Mucosa of gallbladder (tissue), 1 donor: ENCODE measurements around the gene KDM4C. TPM values are rescaled to one million over a fixed set of nuclear protein-coding genes. Genes with fewer than 3 reads are reported as not detected.
"Not testable (repeated sequence)": the region's sequence is repeated elsewhere in the genome, so short reads cannot be mapped to it uniquely, and the experiment has no call there.

ENCODE experiments used
- DNase-seq: peaks from one replicate; pipeline ENCODE4 v3.0.0-alpha.2; 2020; ENCODE audit warnings: low spot score
- total RNA-seq: library from RNA; stranded (reverse); gene quantifications from one replicate; pipeline ENCODE4 v1.2.1, GENCODE V29; 2021
- donor health status: DM: no; HTN: no; CAD: no.

Gene KDM4C
- total RNA-seq, 1 donor from 2014 or later: 43.1 TPM

DNA sequence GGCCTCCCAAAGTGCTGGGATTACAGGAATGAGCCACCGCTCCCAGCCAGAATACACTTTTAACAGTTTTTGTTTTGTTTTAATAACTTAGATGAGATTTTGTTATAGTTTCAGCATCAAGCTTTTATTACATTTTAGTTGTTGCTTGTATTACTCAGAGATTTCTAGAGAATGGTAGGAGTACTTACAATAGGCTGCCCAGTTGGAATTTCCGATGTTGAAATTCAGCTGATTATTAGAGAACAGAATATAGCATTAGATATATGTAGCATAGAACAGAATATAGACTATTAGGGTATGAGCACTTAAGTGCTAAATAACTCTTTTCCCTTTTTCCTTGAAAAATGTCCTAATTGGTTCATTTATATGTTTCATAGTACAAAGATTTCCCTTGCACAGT lies 6.2 kb downstream of the KDM4C start:
- no peak for DNase-seq

DNA sequence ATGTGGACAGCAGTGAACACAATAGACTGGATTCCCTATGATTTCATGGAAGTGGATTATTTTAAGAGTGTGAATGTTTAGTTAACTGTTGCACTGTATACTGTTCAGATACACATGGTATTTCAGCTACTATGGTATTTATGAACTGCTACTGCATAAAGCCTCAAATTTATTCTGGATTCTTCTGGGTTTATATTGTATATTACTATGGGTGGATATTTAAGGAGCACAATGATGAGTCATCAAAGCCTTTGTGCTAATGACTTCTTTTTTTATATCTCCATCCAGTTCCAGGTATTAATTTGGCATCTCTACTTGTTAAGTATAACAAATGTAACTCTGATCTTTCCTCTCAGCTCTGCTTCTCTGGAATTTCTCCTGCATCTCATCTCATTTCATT lies 6.8 kb downstream of the KDM4C start:
- no peak for DNase-seq

DNA sequence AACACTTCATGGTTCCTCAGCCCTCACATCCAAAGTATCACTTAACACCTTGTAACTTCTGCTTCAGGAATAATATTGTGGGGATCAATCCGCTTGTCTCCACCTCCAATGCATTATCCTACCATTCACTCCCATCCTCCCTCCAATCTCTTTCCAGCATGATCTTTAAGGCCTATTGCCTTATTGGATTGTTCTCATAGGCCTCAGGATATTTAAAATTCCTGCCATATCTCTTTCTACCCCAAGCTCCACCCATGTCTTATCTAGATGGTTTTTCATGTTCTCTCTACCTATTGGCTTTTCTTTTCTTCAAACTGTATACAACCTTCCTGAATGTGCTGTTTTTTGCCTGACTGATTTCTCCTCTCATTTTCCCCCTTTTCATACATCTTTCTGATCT lies 7.2 kb downstream of the KDM4C start:
- DNase-seq: no peak

DNA sequence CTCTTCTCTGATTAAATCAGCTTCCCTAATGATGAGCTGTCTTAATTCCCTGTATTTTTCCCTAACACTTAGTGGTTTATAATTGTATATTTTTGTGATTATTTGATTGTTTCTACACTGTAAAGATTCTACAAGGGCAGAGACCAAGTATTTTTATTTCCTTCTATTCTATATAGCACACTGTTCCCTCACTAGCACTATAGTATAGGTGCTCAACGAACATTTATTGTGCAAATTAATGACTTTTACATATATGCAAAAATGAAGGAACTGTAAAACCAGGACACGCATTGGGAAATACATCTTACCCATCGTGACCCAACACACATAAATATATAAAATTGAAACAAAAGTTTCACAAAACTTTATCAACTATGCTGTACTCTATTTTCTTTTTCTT lies 7.6 kb downstream of the KDM4C start:
- DNase-seq: no peak

DNA sequence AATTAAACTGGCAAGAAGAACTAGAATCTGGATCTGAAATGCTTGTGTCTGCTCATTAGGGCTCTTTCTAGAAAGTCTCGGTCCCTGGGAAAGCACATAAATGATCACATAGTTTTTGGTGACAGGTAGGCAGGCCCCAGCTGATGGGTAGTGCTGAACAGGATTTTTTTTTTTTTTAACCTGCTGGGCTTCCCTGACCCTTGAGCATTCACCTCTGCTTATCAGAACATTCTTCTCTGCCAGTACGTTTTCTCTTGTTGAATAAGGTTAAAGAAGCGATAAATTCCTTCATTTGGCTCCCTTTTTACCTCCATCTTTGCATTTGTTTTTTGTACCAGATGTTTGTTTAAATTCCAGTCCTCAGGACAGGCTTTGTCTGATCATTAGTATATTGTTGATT lies 8.8 kb downstream of the KDM4C start:
- no peak for DNase-seq

DNA sequence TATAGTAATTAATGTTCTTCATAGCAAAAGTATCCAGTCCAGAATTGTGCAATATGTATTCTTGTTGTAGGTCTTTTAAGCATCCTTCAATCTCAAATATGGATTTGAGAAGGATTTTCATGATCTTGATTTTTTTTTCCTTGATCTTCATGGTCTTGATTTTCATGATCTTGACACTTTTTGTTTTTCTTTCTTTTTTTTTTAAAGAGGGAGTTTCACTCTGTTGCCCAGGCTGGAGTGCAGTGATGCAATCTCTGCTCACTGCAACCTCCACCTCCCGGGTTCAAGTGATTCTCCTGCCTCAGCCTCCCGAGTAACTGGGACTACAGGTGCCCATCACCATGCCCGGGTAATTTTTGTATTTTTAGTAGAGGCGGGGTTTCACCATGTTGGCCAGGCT lies 10.8 kb downstream of the KDM4C start:
- DNase-seq: not testable (repeated sequence)

DNA sequence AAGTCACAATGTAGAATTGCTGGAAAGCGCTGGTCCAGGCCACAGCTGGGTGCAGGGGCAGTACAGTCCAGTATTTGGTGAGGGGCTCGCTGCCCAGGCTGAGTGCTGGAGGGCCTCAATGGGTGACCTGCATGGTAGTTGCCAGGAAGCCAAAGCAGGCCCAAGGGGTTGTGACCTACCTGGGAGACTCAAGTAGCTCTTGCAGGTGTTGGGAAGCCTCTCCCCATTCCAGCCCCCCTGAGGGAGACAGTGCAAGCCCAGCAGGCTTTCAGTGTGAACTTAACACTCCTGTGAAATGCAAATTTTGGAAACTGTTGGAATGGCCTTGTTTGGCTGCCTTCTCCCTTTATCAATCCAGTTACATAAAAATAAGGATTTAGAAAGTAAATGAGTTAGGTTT lies 13.9 kb downstream of the KDM4C start:
- no peak for DNase-seq

DNA sequence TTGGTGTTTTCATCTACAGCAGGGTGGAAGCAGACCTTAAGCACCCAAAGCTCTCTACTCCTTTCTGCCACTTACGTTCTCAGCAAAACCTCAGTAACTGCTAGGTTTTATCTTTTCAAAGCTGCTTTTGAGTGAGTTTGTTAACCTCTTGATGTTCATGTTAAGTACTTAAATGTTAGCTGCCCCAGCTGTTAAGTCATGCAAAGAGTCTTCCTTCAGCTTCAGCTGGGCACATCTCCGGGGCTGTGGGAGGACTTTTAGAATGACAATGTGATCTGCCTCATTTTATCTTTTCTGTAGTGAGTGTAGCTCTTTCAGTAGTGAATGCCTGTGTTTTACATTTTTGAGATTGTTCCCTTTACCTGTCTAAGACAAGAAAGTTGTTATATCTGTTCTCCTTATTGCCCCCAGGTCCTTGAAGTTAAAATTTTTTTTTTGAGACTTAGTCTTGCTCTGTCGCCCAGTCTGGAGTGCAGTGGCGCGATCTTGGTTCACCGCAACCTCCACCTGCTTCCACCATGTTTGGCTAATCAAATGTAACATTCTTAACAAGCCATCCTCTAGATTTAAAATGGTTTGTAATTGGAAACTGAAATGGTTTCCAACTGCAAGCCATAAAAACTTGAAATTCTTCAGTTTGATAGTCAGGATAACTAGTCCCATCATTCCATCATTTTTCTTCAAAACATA lies 19.6 kb downstream of the KDM4C start:
- DNase-seq: no peak

DNA sequence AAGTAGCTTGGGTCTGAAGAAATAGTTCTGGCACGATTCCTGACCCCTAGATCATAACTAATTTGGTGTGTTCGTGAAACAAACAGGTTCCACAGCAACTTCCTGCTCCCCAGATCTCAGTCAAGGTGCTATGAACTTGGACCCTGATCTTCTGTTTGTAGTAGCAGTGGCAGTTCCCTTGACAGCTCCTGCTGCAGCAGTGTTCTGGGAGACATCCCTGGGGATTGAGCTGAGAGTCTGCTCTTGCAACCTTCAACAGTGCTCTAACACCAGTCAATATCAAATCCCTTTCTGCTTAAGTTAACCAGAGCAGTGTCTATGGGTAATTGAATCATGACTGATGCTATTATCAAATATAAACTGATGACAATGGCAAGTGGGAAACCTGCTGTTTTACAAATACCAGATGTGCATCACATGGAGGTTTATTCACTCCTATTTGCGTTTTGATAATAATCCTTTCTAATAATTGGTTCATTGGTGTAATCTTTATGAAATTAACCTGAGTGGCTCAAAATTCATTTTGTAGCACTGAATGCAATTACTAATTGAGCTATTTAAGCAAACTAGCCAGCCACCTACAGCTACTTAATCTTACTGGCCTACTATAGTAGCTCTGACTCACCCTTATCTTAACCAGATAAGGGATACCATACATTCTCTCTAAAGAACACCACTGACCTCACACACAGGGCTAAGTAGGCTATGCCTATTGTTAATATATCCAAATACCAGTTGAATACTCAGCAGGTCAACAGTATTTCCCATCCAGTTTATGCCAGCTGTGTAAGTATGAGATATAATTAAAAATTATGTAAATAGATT lies 21.9 kb downstream of the KDM4C start:
- no peak for DNase-seq

DNA sequence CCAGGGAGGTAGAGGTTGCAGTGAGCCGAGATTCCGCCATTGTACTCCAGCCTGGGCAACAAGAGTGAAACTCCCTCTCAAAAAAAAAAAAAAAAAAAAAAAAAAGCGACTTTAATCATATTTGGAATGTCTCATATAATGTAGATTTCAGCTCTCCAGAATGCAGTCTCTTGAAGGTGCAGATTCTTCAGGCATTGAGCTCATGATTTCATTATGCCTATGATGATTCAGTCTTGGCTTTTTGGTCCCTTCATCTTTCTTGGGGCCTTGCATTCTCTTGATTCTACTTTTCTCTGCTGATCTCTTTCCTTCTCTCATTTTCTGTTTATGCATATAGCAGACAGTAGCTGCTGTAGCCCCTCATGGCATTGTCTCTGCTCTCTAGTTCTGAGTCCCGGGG lies 22.9 kb downstream of the KDM4C start:
- no peak for DNase-seq

DNA sequence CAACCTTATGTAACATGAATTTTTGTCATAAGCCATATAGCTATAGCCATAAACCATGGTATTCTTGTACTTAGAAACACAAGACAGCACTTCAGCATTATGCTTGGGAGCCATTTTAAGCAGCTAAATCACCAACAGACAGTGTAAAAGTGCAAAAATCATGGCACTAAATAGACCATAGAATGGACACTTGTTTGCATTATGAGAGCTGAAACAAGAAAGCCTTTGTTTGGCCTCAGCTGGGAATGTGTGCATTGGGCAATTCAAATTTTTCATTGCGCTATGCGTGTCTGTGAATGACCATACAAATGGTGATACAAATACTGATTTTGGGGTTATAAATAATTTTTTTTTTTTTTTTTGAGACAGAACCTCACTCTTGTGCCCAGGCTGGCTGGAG lies 23.7 kb downstream of the KDM4C start:
- DNase-seq: no peak

DNA sequence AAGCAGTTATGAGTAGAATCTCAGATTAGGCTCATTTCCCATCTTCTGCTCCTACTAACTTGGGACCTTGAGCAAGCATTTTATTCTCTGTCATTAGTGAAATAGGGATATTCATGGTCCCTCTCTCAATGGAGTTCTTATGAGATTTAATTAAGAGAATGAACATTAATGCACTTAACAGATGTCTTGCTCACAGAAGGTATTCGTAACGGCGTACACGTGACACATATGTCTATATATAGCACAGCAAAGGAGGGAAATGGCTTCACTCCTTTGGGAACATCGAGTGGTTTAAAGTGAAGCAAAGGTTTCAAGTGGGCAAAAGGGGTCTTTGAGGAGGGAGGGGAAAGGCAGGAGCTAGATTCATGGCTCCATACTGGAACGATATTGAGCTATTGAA lies 24.6 kb downstream of the KDM4C start:
- DNase-seq: no peak

DNA sequence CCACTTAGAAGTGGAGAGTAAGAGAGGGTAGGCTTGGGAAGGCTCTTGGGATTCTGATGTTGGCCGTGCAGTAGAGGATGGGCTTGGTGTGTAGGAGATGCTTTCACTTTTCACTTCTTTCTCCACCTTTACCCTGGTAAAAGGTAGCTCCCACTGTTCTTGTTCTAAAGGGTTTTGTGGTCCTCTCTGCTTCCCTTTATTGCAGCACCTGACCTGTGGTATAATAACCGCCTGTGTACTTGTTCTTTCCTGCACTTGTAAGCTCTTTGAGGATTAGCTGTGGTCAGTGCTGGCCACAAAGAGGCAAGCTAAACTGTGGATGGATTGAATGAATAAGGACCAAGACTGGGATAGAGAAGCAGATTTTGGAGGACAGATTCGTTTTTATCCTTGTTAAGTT lies 25.2 kb downstream of the KDM4C start:
- no peak for DNase-seq

DNA sequence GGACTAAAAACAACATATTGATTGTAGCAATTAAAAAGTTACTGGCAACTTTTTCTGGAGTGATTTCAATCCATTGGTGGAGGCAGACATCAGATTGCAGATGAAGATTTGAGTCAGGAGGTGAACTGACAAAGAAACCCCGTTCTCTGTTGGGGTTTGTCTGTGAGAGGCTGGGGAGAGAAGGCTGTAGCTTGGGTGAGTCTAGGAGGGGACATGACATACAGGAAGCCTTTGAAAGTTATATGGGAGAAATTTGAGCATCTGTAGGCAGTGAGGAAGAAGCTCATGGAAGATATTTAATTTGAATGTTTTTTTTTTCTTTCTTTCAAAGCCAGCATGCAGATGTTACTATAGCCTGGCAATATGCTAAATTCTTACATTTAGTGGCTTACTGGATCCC lies 26.0 kb downstream of the KDM4C start:
- DNase-seq: no peak

DNA sequence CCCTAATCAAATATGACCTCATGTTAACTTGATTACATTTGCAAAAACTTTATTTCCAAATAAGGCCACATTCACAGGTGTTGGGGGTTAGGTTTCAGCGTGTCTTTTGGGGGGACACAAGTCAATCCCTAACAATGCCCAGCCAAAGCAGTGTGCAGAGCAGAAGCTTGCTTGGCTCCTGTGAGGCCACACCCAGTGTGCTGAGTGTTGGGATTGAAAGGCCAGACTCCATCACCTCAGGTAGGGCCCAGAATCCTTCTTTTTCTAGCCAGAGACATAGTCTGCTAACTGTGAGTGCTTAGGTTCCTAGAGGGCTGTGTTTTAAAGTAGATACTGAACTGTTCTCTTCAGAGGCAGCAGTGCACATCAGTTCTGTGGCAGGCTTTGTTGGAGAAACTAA lies 27.9 kb downstream of the KDM4C start:
- no peak for DNase-seq

DNA sequence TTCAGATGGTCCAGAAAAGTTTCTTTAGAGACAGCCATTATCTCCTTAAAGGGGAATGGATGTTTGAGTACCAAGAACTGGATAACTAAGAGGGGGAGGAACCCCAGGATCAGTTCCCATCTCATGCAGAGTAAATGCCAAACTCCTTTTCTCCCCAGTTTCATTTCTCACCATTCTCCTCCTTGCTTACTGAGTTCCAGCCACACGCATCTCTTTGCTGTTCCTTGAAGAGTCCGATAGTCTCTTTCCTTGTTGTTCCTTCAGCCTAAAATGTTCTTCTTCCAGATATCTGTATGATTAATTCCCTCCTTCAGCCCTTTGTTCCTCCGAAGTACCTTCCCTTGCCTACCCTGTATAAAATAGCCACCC lies 30.0 kb downstream of the KDM4C start:
- no peak for DNase-seq

DNA sequence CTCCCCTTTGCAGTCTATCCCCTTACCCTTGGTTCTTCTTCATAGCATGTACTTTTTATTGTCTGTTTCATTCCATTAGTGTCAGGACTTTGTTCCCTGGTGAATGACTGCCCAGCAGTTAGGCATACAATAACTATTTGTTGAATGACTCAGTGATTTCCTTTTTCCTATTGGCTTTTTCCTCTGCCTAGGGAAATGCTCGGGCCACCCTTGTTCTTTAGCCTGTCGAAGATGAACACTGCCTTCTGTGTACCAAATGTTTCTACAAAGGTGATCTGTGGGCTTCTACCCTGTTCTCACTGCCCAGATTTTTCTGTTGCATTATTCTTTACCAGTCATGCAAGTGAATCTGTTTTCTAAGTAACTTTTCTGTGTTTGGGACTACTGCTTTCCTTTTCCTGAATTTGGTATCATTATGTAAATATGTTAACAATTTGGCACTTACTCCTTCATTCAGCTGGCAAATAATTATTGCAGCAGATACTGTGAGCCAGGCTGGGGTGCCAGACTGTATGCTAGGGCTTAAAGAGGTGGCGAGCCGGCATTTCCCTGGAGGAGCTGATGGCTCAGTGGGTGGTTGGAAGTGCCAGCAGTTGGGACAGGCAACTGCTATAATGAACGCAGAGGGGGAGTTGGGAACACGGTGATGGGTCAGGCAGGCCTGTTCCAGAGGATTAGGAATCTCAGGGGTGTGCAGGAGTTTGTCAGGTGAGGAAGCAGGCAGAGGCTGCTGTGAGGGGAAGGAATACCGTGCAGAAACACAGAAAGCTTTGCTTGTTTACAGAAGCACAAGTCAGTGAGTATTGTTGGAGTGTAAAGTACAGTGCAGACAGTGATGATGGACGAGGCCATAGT lies 30.6 kb downstream of the KDM4C start:
- peak; percentile 16 for DNase-seq

DNA sequence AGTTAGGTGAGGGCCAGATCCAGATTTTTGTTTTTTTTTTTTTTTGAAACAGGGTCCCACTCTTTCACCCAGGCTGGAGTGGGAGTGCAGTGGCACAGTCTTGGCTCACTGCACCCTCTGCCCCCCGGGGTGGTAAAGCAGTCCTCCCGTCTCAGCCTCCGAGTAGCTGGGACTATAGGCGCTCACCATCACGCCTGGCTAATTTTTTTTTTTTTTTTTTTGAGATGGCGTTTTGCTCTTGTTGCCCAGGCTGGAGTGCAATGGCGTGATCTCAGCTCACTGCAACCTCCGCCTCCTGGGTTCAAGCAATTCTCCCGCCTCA lies 31.2 kb downstream of the KDM4C start:
- not testable (repeated sequence) for DNase-seq

DNA sequence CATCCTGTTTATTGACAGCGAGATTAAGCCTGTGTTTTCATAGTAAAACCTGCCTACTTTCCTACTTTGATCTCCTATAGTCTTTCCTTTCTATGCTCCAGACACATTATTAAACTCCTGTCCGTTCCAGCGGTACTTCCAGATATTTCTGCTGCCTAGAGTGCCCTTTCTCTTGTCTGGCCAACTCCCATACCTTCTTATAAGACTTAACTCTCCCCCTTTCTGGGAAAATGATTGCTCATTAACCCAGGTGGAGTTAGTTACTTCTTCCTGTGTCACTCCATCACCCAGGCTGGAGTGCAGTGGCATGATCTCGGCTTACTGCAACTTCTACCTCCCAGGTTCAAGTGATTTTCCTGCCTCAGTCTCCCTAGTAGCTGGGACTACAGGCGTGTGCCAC lies 33.1 kb downstream of the KDM4C start:
- no peak for DNase-seq

DNA sequence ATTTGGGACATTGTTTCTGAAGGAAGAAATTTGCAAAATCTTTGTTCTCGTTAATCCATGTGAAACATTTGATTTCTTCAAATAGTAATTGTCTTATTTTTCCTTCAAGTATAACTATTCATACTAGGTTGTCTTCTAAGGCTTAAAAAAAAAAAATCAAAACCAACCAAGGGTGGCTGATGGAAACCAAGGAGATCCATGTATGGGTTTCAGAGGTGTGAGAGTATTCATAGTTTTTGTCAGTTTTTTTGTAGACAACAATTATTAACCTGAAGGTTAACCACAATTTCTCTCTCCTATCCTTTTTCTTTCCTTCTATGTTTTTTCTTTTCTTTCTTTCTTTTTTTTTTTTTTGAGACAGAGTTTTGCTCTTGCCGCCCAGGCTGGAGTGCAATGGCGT lies 35.4 kb downstream of the KDM4C start:
- DNase-seq: no peak

DNA sequence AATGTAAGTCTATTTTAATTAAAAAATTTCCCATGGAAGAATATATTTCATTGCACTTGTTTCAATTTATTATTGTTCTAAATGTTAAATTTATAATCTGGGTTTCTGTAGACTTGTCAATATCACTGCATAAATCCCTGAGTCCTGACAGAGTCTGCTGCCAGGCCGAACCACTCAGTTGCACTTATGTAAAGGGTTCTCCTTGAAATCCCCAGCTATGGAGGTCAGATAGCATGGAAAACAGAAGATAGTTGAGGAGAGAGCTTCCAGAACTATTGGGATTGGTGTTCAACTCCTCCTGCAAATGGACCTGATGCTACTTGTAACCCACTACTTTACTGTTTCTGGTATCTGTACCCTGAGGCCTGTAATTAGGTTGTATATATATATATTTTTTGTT lies 37.2 kb downstream of the KDM4C start:
- DNase-seq: no peak

DNA sequence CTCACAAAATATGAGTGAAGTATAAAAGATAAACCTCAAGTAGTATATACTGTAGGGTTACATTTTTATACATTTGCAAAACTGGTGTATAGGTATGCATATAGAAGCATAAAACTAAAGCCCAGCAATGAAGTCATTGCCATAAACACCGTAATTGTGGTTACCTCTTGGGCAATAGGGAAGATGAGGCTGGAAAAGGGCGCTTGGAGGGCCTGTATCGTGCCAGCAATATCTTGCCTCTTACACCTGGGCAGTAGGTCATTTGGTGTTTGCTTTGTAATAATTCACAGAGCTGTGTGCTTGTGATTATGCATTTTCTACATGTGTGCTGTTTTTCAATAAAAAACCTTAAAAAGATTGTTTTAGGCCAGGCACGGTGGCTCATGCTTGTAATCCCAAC lies 45.2 kb downstream of the KDM4C start:
- no peak for DNase-seq

DNA sequence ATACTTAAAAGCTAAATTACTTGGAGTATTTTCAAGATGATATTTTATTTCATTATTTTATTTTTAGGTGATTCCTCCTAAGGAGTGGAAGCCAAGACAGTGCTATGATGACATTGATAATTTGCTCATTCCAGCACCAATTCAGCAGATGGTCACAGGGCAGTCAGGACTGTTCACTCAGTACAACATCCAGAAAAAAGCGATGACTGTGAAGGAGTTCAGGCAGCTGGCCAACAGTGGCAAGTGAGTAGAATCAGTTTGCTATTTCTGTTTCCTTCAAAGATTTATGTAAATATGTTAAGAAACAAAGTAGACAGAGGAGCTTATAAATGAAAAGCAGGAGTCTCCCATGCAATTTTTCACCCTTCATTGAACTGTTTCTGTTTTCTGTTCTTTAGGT lies 47.8 kb downstream of the KDM4C start:
- DNase-seq: peak; percentile 20
